Suppressor macrophage treated with lipopolysaccharide for 1 hour (primary cell): Measurements from ENCODE around the gene NSL1.
"Not testable (repeated sequence)": the region's sequence is repeated elsewhere in the genome, so short reads cannot be mapped to it uniquely, and the experiment has no call there.

ENCODE experiments used
- DNase-seq, 3 donors: peaks; one replicate each; pipeline ENCODE4 v3.0.0-alpha.2; 2020 to 2022

Gene NSL1

GRCh38 chr1:212782422-212783154 is 9.0 kb downstream of the NSL1 start:
- DNase-seq: peak; percentile 76 to 92 (median 88)

DNA sequence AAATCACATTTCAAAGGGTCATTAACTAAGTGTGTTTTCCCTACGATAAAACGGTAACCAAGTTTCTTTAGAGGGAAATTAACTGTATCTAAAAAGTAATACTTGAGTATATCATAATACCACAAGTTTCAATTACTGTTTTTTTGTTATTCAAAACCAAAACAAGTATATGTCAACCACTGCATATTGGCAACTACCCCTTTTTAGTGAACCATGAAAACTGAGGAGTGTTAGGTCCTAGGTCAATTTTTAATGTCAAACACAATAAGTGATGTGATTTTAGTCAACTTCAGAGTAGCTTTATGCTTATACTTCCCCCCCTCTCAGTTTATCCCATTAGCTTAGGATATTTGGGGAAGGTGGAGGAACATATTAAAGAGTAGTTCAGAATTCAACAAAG is 10.4 kb downstream of the NSL1 start:
- DNase-seq: no peak

GRCh38 chr1:212780759-212781158 is 10.8 kb downstream of the NSL1 start:
- no peak for DNase-seq

- not testable (repeated sequence) for DNase-seq
These were observed 12.5 kb downstream of the NSL1 start for GRCh38 chr1:212779086-212779485.

GRCh38 chr1:212777151-212777550 is 14.4 kb downstream of the NSL1 start:
- peak; percentile 64 to 79 (median 68) for DNase-seq

DNA sequence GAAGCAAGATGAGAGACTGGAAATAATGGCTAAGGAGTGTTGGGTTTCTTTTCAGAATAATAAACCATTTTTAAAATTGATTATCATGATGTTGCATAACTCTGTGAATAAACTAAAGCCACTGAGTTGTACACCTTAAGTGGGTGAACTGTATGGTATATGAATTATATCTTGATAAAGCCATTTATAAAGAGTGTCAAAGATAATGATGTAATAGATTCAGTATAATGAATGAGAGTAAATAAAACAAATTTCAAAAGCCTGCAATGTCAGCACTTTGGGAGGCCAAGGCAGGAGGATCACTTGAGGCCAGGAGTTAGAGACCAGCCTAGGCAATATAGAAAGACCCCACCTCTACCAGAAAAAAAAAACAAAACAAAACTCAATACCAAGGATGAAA is 16.3 kb downstream of the NSL1 start:
- DNase-seq: no peak

- peak; percentile 72 to 89 (median 81) for DNase-seq
These were observed 17.0 kb downstream of the NSL1 start for GRCh38 chr1:212774584-212774983.

DNA sequence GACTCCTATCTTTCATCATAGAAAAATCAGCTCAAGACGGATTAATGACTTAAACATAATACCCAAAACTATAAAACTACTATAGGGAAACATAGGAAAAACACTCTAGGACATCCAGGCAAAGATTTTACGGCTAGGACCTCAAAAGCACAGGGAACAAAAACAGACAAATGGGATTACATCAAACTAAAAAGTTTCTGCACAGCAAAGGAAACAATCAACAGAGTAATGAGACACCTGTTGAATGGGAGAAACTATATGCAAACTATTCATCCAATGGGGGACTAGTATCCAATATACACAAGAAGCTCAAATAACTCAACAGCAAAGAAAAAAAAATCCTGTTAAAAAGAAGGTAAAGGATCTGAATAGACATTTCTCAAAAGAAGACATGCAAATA is 18.6 kb downstream of the NSL1 start:
- no peak for DNase-seq

- DNase-seq: peak in 1 of 3 donors; percentile 33
These were observed 20.2 kb downstream of the NSL1 start for GRCh38 chr1:212771341-212771740.

- no peak for DNase-seq
These were observed 22.0 kb downstream of the NSL1 start for GRCh38 chr1:212769459-212770167.

GRCh38 chr1:212766825-212767224 is 24.8 kb downstream of the NSL1 start:
- not testable (repeated sequence) for DNase-seq

- DNase-seq: not testable (repeated sequence)
These were observed 26.8 kb downstream of the NSL1 start for GRCh38 chr1:212764718-212765281.

GRCh38 chr1:212762839-212763238 is 28.7 kb downstream of the NSL1 start:
- no peak for DNase-seq

DNA sequence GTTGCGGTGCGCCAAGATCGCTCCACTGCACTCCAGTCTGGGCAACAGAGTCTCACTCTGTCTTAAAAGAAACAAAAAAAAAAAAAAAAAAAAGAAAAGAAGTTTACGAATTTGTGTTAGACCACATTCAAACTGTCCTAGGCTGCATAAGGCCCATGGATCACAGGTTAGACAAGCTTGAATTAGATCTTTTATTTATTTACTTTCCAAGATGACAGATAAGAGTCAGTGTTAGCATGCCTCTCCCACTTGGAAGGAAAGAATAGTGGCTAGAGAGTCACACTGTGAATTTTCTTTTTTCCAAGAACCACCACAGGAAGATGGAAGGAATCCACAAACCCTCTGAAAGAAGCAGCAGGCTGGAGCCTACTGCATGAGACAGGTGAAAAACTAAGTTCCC is 29.3 kb downstream of the NSL1 start:
- DNase-seq: no peak

GRCh38 chr1:212760126-212760823 is 31.3 kb downstream of the NSL1 start:
- peak; percentile 32 to 65 (median 49) for DNase-seq

DNA sequence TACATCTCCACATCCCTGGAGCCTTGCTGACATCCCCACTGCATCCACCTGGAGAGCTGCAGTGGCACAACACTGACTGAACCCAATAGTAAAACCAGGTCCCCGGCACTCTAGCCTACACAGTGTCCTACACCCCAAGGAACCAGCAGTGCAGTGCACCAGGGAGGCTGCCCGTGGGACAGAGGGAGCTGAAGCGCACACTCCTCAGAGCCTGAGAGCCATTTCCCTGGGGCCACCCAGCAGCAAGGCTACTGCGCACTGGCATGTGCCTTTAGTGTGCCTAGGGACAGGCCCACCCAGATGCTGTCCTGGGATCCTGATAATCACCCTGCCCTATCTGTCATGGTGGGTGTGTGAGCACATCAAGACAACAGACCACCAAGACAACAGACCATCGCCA is 31.9 kb downstream of the NSL1 start:
- no peak for DNase-seq

DNA sequence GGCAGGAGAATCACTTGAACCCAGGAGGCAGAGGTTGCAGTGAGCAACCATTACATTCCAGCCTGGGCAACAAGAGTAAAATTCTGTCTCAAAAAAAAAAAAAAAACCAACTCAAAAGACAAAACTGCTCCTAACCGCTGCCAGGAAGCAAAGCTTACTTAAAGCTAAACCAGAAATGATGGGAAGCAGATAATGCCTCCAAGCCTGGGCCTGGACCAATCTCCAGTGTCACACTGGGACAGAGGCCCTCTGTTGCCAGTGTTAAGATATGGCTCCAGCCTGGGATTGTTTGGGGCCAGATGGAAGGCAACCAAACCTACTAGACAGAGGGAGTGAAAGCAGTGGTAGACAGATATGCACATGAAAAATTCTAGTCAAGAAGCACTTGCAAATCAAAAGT is 36.9 kb downstream of the NSL1 start:
- DNase-seq: no peak

GRCh38 chr1:212754193-212754592 is 37.4 kb downstream of the NSL1 start:
- DNase-seq: peak in 2 of 3 donors; percentile 5 to 6

DNA sequence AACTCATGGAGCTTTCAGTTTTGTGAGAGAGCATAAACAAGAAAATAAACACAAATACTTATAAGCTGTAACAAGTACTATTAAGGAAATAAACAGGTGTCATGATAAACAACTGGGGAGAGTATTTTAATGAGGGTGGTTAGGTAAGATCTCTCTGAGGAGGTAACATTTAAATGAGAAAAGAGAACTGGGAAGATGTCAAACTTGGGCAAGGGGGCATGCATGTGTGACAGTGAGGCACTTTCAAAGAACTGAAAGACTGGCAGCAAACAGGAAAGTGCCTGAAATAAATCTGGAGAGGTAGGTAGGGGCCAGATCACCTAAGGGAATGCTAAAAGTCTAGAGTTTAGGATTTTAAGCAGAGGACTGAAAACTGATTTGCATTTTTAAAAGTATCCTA is 37.8 kb downstream of the NSL1 start:
- no peak for DNase-seq

- DNase-seq: peak; percentile 15 to 30 (median 24)
These were observed 38.6 kb downstream of the NSL1 start for GRCh38 chr1:212752934-212753497.

DNA sequence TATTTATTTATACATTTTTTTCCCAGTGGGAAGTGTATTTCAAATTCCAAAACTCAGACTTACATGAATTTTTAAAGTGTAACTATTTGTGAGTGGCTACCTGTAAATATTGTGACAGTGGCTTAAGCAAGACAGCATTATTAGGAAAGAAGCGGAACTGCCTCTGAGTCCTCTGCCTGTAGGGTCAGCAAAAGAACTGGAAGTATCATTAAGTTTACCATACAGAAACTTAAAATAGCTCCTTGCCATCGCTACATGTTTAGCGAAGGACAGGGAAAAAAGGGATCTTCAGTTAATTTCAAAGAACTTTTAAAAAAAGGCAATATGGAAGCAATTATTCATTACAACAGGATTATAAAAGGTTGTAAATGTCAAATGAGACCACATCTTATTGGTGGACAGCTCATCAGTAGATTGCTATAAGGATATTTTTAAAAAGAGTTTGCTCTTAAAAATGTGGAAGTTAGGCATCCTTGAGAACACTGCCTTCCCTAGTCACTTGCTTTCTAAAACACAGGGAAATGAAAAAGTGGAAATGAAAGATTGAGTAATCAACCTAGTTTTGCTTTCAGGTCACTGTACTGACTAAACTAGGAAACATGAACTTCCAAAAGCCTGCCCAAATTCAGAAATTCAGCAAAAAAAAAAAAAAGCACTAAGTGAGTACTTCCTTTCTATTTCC is 39.2 kb downstream of the NSL1 start:
- DNase-seq: peak; percentile 74 to 97 (median 94)

DNA sequence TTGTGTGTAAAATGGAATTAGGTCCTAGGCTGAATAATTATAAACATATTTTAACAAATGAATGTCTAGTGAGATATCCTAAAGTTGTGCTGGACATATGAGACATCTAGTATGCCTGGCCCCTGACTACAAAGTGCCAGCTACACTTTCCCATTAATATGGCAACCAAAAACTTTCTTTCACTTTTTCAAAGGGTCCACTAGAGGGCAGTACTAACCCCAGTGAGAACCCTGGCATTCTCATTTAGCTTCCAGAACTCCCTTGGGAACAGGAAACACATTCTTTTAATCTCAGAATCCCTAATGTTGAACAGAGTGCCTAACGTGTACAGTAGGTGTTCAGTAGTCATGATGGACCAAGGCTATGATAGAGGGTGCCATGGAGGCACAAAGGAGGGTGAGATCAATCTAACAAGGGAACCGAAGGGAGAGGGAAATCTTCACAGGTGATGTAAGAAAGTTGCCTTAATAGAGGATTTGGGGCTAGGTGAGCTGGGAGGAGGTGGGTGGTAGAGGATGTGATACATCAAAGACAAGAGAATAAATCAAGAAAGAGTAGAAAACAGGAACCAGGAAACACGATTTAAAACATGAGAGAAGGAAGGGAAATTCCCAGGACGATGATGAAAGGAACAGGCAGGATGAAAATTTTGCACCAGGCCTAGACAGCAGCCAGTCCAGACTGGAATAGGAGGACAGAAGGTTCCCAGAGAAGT is 41.6 kb downstream of the NSL1 start:
- peak; percentile 71 to 84 (median 81) for DNase-seq
